ENCODE results near the gene DDAH1.
"Not testable (repeated sequence)": the region's sequence is repeated elsewhere in the genome, so short reads cannot be mapped to it uniquely, and the experiment has no call there.

DDAH1 gene

GRCh38 chr1:85465099-85465785 lies at the start of gene DDAH1:
TSS of gene DDAH1 (minus strand) at chr1:85465159. CDS start at chr1:85465045, 114 bp downstream.
- DNase-seq (ENCODE audit: low read depth in 2 of 2) = peak; percentile 0 to 2

GRCh38 chr1:85513998-85514397 lies 49.0 kb upstream of the DDAH1 start:
- not testable (repeated sequence) for DNase-seq (ENCODE audit: low read depth in 2 of 2)

GRCh38 chr1:85504417-85504816 lies 39.5 kb upstream of the DDAH1 start:
- DNase-seq (ENCODE audit: low read depth in 2 of 2) = no peak

- no peak for DNase-seq (ENCODE audit: low read depth in 2 of 2)
Observed at GRCh38 chr1:85502625-85503083, 37.7 kb upstream of the DDAH1 start.

- DNase-seq (ENCODE audit: low read depth in 2 of 2) = no peak
Observed at GRCh38 chr1:85502171-85502570, 37.2 kb upstream of the DDAH1 start.

- DNase-seq (ENCODE audit: low read depth in 2 of 2) = no peak
Observed at GRCh38 chr1:85501355-85501898, 36.5 kb upstream of the DDAH1 start.

GRCh38 chr1:85496941-85497582 lies 32.1 kb upstream of the DDAH1 start:
- no peak for DNase-seq (ENCODE audit: low read depth in 2 of 2)

GRCh38 chr1:85495556-85495955 lies 30.6 kb upstream of the DDAH1 start:
- no peak for DNase-seq (ENCODE audit: low read depth in 2 of 2)

- no peak for DNase-seq (ENCODE audit: low read depth in 2 of 2)
Observed at GRCh38 chr1:85494904-85495266, 29.9 kb upstream of the DDAH1 start.

GRCh38 chr1:85494074-85494903 lies 29.3 kb upstream of the DDAH1 start:
- DNase-seq (ENCODE audit: low read depth in 2 of 2) = no peak

- DNase-seq (ENCODE audit: low read depth in 2 of 2) = no peak
Observed at GRCh38 chr1:85490270-85490985, 25.5 kb upstream of the DDAH1 start.

GRCh38 chr1:85488126-85488525 lies 23.2 kb upstream of the DDAH1 start:
- no peak for DNase-seq (ENCODE audit: low read depth in 2 of 2)

GRCh38 chr1:85485516-85485915 lies 20.6 kb upstream of the DDAH1 start:
- DNase-seq (ENCODE audit: low read depth in 2 of 2) = no peak

GRCh38 chr1:85484716-85485115 lies 19.8 kb upstream of the DDAH1 start:
- DNase-seq (ENCODE audit: low read depth in 2 of 2) = no peak

- no peak for DNase-seq (ENCODE audit: low read depth in 2 of 2)
Observed at GRCh38 chr1:85484264-85484663, 19.3 kb upstream of the DDAH1 start.

- DNase-seq (ENCODE audit: low read depth in 2 of 2) = no peak
Observed at GRCh38 chr1:85481688-85482087, 16.7 kb upstream of the DDAH1 start.

- DNase-seq (ENCODE audit: low read depth in 2 of 2) = no peak
Observed at GRCh38 chr1:85480566-85480965, 15.6 kb upstream of the DDAH1 start.

GRCh38 chr1:85479491-85479890 lies 14.5 kb upstream of the DDAH1 start:
- DNase-seq (ENCODE audit: low read depth in 2 of 2) = no peak

- no peak for DNase-seq (ENCODE audit: low read depth in 2 of 2)
Observed at GRCh38 chr1:85478366-85478765, 13.4 kb upstream of the DDAH1 start.

- DNase-seq (ENCODE audit: low read depth in 2 of 2) = no peak
Observed at GRCh38 chr1:85475055-85475454, 10.1 kb upstream of the DDAH1 start.

- no peak for DNase-seq (ENCODE audit: low read depth in 2 of 2)
Observed at GRCh38 chr1:85473390-85473789, 8.4 kb upstream of the DDAH1 start.

- DNase-seq (ENCODE audit: low read depth in 2 of 2) = no peak
Observed at GRCh38 chr1:85471558-85471957, 6.6 kb upstream of the DDAH1 start.
